CD4-positive, alpha-beta T cell treated with Interferon alpha-2 for 1 hour (primary cell): ENCODE data around the gene OR4C13.
"Not testable (repeated sequence)": the region's sequence is repeated elsewhere in the genome, so short reads cannot be mapped to it uniquely, and the experiment has no call there.

Experiments
- DNase-seq, 2 donors: peaks; one replicate each; pipeline ENCODE4 v3.0.0-alpha.2; 2020 to 2022

The OR4C13 gene

DNA sequence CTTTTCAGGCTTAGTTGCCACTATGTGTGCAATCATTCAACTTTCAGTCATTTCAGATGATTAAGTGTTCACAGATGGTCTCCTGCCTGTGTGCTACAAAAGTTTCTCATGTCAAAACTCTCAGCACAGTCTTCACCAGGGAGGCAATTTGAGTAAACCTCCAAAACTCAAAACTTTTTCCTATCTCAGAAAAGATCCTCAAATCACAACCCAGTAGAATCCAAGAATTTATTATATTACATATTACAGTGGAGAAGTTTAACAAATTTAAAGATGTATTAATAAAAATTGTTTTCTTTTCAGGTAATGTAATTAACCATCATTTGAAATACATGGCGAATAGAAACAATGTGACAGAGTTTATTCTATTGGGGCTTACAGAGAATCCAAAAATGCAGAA, at the start of gene OR4C13:
TSS of gene OR4C13 (plus strand) at position 301 of the 400 bp plus-strand sequence. CDS start at position 333, 32 bp downstream.
- no peak for DNase-seq

DNA sequence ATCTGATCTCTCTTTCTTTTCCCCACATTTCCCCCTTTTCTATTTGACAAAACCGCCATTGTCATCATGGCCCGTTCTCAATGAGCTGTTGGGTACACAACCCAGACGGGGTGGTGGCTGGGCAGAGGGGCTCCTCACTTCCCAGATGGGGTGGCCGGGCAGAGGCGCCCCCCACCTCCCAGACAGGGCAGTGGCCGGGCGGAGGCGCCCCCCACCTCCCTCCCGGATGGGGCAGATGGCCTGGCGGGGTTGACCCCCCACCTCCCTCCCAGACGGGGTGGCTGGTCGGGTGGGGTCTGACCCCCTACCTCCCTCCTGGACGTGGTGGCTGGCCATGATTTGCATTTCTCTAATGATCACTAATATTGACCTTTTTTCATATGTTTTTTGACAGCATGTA, 40.7 kb upstream of the OR4C13 start:
- not testable (repeated sequence) for DNase-seq

DNA sequence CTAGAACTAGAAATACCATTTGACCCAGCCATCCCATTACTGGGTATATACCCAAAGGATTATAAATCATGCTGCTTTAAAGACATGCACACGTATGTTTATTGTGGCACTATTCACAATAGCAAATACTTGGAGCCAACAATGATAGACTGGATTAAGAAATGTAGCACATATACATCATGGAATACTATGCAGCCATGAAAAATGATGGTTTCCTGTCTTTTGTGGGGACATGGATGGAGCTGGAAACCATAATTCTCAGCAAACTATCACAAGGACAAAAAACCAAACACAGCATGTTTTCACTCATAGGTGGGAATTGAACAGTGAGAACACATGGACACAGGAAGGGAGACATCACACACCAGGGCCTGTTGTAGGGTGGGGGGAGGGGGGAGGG, 3.5 kb upstream of the OR4C13 start:
- not testable (repeated sequence) for DNase-seq

DNA sequence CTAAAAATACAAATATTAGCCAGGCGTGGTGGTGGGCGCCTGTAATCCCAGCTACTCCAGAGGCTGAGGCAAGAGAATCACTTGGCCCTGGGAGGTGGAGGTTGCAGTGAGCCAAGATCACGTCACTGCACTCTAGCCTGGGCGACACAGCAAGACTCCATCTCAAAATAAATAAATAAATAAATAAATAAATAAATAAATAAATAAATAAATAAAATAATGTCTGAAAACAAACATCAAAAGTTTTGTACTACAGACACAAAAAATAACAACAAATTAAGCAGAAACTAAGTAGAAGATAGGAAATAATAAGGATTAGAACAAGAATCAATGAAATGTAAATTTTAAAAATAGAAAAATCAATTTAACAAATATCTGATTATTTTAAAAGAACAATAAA, 21.2 kb downstream of the OR4C13 start:
- not testable (repeated sequence) for DNase-seq

DNA sequence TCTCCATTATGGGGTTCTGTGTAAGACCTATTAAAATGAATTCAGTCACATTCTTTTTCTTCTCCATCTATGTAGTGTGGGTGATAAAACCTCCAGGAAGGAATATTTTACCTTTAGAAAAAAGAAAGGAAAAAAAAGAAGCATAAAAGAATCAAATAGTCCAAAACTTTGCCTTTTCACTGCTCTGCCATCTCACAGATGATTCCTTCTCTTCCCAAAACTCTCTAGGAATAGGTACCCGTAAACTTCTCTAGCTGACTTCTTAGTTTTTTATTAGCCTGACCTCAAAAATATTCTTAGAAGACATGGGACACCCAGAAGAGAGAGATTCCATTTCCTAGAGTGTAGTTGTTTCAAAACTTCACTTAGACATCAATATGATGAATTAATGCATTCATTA, 30.2 kb downstream of the OR4C13 start, which contains the start of gene OR4C12:
TSS of gene OR4C12 (minus strand) at position 101 of the 400 bp plus-strand sequence. CDS start at position 67, 34 bp downstream.
- not testable (repeated sequence) for DNase-seq

DNA sequence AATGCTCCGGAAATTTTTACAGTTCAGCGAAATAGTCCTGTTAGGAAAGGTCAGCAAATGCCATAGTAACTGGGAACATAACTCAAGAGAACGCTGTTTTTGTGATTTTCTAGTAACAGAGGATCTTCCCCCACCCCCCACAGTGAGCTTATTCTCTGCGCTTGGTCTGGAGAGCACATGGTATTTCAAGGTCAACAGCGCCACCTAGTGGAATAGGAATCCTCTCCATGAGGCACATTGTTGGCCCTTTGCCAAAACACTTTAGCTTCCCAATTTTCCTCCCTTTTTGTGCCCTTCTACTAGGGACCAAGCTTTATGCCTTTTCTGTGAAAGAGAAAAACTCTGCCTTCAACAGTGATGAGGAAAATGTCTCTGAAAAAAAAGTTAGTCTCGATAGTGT, 43.4 kb downstream of the OR4C13 start:
- DNase-seq, result peak in 1 of 2 donors; percentile 31
